NCI-H2029 treated with DMSO at 0.1 percent for 48 hours (cell line): ENCODE results near the gene HSPG2.

Experiments used
- DNase-seq: peaks from one replicate; lab custom pipeline; 2025; lab: John Stamatoyannopoulos, UW

HSPG2 gene

DNA sequence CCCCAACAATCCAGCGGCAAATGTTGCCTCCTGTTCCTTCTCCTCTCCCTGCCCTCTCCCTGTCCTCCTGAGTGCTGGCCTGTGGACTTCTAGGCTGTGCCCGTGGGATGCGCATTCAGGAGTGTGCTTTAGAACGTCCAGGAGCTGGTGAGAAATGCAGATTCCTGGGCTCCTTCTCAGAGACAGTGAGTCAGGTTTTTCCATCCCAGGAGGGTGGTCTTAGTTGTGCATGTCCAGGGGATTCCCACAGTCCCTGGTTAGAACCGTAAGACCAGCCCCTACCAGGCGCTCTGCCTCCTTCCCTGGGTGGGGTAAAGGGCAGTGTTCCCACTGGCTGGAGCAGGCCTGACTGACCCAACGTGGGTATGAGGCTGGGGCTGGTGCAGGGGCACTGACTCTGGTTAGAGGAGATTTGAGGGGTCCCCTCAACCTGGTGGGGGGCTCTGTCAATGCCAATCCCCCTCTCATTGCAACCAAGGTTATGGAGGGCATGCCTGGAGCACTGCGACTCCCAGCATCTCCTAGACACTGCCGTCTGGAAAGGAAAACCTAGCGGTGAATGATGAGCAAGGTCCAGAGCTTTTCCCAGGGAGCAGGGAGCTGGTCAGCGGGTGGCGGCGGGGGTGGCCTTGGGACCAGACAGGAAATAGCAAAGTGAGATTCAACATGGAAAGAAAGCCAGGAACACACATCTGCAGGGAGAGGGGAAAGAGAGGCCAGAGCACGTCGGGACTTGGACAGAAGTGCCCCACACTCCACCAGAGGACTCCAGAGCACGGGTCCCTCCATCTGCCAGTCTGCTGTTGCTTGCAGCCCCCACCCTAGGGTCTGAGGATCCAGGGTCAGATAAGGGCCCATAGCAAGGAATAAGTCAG is 38.5 kb downstream of the HSPG2 start:
- no peak for DNase-seq

DNA sequence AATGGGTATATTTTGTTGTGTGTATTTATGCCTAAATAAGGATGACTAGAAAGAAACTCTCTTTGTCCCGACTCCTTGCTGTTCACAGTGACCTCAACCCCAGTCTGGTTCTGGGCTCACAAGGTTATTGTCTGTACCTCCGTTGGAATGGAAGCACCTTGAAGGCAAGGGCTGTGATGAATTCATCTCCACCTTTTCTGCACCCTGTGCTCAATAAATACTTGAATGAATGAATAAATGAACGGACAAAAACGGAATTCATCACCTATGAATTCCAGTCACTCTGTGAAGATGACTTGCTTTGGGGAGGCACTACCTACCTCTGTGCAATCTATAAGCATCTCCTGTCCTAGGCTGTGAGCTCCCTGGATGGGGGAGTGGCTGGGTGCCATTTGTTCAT is 39.3 kb downstream of the HSPG2 start:
- no peak for DNase-seq

DNA sequence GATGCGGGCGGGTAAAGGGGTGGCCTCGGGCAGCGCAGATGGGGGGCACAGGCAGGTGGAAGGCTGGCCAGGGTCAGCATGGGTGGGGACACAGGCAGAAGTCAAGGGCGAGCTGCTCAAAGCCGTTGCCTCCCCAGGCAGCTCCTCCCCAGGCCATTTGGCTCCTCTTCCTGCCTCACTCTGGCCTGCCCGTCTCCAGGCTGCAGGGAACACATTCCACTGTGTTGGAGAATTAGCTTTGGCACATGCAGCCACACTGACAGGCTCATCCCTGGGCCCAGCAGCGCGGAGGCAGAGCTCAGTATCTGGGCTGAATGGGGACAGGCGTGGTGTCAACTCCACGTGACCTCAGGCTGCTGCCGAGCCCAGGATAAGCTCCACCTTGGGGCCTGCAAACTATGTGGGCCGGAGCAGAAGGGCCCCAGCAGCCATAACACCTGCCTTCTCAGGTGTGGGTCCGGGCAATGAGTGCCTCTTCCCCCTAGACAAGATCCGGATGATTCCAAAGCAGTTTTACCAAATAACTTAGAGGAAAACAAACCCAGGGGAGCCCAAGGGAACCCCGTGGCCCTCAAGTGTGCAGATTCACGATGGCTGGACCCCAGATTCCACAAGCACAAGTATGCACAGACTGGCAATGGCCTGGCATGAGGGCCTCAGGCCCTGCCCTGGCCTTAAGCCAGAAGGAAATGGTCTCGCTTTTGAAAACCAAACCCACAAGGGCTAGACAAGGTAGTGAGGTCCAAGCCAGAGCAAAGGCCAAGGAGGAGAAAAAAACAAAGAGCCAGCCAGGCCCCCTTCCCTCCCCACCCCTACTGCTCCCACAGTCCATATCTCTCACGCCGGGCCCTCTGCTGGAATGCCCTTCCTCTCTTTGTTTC is 40.2 kb downstream of the HSPG2 start:
- no peak for DNase-seq

DNA sequence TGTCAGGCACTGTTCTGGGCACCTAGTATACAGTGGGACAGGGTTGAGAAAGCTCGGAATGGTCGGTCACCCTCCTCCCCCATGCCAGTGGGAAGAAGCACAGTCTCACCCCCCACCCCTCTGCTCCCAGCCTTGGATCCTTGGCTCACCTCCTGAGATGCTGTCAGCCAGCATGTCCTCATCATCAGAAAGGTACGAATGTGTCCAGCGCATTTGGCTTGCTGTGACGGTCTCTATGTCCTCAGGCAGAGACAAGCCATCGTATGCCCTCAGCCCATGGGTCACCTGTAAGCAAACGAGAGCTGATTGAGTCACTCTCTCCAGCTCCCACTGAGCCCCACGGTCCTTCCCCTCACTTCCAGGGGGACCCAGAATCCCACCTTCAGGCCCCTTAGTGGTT is 41.1 kb downstream of the HSPG2 start:
- DNase-seq, result no peak

DNA sequence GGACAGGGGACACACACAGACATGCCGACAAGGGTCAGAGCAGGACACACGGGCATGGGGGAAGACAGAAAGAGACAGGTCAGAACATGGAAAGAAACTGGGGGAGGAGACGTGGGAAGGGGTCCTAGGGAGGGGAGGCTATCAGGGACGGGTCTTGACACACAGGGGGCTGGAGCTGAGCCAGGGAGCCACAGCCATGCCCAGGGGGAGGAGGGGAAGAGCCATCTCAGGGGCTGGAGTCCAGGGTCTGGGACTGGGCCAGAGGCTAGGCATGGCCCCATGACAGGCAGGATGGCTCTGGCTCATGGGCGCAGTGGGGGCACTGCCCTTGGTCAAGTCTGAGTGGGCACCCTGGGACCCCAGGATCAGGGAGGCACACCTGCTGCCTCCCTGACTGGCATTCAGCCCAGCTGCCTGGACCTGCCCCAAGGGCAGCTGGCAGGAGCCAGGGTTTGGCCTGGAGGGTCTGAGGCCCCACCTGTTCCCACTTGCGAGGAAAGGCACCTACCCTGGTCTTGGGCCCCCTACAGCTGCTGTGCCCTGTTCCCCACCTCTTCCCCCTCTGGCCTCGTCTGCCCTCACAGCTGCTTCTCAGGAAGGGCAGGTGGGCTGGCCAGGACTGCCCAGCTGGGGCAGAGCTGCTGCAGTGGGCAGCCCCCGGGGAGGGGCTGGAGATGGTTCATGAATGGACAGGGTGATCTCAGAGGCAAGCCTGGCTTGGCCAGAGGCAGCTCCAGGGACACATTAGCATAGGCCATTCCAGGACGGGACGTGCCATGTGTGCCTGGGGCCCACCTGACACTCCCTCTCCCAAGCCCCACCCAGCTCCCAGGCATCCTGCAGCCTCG is 42.9 kb downstream of the HSPG2 start:
- no peak for DNase-seq

DNA sequence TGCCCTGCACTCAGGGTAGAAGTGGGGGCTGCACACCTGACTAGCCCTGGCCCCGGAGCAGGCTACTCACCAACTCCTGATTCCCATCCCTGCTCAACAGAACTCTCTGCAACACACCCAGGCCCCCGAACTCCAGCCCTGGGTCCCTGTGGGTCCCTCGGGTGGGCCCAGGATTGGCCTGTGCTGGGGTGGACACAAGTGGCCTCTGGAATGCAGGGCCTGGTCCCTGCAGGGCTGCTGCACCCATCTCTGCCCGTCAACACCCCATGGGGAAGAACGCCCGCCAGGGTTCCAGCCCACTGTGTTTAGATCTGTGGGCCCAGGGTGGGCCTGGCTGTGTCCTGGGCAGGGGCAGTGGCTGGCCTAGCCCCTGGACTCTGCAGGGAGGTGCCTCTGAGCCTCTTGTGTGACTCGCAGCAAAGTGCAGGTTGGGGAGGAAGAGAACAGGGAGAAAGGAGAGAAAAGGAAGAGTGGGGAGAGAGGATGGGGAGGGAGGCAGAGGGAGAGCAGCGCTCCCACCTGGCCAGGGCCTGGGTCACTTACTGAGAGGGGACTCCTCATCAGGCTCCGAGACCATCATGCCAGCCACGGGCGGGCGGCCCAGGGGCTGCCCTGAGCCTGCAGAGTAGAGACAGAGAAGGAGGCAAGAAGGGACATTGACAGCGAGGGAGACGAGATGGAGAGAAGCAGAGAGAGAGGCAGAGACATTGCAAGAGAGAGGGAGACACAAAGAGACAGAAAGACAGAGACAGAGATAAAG is 43.9 kb downstream of the HSPG2 start:
- no peak for DNase-seq

DNA sequence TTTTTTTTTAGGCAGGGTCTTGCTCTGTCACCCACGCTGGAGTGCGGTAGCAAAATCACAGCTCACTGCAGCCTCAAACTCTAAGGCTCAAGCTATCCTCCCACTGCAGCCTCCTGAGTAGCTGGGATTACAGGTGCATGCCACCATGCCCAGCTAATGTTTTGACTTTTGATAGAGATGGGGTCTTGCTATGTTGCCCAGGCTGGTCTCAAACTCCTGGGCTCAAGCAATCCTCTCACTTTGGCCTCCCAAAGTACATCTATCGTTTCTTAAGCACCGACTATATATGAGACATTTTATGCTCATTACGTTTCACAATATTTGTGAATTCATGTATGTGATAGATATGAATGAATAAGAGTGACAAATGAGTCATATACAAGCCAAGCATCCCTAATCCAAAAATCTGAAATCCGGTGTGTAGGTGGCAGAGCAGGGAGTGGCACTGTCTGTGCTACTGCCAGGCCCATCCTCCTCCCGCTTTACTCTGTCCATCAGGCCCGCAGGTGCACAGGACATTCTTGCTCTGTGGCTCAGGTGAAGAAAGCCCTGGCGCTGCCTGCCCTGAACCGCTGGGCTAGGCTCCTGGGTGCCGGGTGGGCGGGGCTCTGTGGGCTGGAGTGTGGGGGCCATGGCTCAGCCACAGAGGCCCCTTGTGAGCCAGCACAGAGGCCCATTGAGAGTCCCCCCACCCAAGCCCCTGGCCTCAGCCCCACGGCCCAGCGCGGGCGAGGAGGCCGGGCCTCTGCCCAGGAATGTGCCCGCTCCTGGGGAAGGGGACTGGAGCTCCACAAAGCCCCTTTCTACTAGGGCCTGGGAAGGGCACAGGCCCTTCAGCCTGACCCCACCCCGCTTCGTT is 45.3 kb downstream of the HSPG2 start:
- DNase-seq, result no peak

DNA sequence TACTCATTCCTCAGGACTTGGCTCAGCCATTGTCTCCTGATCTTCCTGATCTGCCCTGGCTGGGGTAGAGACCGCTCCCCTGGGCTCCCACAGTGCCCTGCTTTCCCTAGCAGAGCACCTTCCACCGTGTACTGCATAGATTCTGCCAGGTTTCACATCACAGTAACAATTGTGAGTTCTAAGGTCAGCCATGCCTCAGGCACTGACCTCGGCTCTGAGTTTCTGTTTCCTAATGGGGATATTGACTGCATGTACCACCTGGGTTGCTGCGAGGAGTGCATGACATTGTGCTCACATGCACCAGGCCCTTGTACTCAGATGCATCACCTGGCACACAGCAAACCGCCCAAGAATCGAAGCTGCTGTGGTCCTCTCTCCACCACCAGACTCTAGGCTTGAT is 46.0 kb downstream of the HSPG2 start:
- no peak for DNase-seq

DNA sequence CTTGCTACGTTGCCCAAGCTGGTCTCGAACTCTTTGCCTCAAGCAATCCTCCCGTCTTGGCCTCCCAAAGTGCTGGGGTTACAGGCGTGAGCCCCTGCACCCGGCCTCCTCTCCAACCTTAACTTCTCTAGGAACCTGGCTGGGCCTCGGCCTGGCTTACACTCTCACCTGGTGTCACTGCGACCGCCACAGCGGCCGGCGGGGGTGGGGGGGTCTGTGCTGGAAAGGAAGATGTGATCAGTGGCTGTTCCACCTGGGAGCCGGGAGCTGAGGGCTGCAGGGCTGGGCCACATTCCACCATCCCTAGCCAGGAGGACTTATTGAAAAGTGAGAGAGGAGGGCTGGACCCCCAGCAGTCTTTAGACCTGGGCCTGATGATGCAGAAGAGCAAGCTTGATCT is 48.6 kb downstream of the HSPG2 start:
- no peak for DNase-seq

DNA sequence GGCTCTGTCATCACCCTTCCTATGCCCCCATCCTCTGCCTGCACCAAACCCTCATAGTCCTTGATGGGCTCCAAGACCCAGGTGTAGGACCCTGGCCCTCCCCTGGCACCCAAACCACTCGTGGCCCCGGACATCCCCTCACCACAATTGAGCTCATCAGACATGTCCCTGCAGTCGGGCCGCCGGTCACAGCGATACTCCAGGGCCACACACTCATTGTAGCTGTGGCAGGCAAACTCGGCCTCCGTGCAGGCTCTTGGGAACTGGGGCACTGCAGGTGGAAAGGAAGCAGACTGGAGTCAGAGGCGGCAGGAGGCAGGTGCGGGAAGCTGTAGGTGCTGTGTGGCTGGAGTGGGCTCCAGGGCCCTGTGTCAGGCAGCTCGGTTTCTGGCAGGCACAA is 49.3 kb downstream of the HSPG2 start:
- no peak for DNase-seq

DNA sequence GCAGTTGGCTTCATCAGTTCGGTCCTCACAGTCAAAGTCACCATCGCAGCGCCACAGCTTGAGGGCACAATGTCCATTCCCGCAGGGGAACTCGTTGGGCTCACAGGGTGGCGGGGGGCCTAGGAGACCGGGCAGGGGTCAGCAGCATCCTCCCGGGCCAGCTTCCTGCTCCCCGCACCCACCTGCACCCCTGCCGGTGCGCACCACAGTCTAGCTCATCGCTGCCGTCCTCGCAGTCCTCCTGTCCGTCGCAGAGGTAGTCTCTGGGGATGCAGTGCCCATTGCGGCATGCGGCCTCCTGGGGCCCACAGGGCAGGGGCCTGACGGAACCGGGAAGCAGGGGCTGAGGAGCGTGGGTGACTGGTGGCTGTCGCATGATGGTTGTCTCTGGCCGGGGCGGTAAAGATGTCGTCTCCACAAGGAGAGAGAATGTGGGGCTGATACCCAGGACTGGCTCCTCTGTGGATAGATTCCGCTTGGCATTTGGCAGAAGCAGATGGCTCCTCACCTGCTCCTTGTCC is 49.8 kb downstream of the HSPG2 start:
- no peak for DNase-seq

DNA sequence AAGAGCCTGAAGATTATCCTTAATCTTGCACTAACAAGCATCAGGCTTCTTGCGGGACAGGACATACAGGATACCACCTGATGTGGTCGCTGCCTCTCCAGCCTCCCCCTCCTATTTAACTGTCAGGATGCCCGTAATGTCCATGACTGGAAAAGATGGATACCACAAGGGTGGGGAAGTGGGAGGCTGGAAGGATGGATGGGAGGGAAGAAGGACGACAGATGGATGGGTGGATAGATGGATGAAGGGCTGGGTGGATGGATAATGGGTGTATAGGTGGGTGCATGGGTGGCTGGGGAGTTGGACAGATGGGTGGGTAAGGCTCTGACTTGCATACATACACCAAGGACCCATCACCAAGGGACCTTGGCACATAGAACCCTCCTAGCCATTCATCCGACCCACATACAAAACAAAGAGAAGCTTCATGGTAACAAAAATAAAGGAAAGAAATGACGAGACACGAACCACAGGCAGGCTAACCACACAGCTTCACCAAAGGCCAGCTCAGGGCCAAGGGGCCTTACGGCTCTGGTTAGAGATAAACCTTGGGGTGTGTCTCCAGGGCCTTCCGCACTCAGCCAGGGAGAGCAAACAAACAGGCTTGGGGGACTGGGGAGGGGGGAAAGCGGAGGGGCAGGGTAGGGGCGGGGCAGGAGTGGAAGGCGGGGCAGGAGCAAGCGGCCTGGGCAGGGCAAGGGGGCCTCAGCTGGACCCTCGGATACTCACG is 50.5 kb downstream of the HSPG2 start:
- no peak for DNase-seq

DNA sequence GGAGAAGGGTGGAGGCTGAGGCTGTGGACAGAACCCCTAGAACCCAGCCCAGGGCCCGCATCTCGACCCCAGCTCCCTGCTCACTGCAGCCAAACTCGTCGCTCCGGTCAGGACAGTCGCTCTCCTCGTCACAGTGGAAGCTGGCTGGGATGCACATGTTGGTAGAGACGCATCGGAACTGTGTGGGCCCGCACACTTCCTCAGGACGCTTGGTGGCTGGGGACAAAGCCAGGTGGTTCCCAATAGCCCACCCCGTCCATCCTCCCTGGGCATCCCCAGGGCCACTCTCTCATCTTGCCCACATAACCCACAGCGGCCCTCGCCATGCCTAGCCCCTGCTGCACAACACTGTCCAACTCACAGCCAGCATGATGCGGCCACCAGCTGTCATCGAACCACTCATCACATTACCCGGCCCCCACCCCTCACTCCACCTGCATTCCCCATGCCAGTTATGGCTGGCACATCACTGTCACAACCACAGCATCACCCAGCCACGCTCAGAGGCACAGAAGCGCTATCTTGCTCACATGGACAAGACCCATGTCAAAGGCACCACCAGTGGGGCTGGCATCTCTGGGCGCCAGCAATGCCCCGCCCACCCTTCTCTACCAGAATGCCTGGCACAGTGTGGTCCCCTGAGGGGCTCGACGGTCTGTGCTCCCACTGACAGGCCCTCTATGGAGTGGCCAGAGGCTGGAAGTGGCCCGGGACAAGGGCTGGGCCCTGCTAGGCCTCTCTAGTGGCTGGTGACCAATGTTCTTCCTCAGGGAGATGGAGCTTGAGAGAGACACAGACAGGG is 51.7 kb downstream of the HSPG2 start:
- no peak for DNase-seq

DNA sequence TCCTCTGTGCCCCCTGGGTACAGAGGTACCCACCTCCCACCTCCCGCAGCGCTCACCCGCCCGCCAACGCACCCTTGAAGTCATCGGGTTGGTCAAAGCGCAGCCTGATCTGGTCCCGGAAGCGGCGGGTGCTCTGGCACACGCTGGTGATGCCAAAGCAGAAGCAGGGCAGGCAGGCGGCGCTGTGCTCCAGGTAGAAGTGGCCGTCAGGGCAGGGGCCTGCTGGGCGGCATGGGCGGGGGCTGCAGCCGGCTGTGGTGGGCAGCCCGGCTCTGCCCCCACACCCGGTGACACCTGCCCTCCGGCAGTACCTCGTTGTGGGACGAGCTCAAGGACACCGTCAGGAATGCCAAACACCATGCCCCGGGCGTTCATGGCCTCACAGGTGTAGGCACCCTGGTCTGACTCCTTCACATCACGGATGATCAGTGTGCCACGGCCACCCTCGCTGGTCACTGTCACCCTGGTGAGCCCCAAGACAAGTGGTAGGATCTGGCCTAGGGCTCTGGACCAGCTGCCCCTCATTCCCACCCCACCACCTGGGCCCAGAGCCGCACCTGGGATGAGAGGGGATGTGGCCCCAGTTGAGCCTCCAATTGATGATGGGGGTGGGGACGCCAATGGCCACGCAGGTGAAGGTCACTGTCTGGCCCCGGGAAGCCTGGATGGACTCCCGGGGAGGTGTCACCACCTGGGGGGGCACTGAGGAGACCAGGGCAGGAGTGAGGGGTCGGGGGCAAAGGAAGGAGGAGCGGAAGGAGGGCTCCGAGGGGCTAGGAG is 52.5 kb downstream of the HSPG2 start:
- DNase-seq, result no peak

DNA sequence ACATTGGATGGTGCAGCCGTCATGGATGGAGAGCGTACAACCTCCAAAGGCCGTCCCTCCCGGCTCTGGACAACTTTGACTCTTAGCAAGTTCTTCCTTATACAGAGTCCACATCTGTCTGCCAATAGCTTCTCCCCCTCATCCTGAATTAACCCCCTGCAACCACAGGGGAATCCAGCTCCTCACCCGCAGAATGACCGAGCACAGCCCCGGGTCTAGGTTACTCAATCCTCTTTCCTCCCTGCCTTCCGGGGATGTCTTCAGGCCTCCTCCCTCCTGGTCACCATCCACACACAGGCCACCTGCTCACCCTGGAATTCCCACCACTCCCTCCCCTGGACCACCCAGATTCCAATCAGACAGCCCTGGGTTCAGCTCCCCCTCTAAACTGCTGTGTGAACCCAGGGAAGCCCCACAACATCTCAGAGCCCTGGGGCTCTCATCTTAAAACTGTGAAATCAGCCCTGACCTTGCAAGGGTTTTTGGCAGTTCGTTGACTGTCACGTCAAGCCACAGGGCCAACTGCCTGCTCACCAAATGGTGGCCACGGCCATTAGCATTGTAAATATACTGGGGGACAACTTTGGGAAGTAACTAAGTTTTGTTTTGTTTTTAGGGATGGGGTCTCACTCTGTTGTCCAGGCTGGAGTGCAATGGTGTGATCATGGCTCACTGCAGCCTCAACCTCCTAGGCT is 54.2 kb downstream of the HSPG2 start:
- DNase-seq, result no peak

DNA sequence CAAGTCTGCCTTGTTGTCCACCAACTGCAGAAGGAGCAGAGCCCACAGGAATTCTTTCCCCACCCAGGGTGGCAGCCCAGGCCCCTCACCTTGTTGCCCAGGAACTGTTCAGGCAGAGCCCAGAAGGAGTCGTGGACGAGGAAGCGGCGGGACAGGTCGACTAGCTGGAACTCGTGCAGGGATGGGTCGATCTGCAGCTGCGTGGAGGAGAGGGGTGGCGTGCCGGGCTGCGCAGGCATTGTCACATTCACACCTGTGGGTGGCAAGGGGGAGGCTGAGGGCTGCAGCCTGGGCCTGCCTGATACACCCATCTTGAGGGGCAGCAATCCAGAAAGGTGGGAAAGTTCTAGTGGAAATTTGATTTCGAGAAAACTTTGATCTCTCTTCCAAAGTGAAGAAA is 55.9 kb downstream of the HSPG2 start:
- no peak for DNase-seq

DNA sequence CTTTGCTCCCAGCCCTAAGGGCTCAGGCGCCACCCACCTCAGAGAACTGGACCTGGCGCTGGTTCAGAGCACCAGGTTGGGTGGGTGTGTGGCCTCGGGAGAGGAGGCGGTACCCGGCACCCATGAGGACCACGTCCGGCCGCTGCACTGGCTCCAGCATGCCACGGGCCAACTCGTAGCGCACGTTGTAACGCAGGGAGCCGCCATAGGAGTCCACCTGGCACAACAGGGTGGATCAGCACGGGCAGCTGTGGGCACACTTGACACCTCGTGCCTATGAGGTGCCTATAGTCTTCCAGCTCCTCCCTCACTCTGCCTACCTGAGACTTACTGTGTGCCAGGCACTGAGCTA is 56.5 kb downstream of the HSPG2 start:
- no peak for DNase-seq
